ENCODE data around the gene DHRSX. TPM values are rescaled to one million over a fixed set of nuclear protein-coding genes. Genes with fewer than 3 reads are reported as not detected.

Gene DHRSX
- total RNA-seq, 1 experiment from 2014 or later = 23.9 TPM

GRCh38 chrX:2447484-2447883 lies 53.3 kb downstream of the DHRSX start:
- intact Hi-C loops (cut with micrococcal nuclease) = no loop called here
- no TSS peak for BruUV-seq (replicated peaks)
- Mint-ChIP-seq H3K9me3 (ENCODE audit: unreplicated experiment) (no peaks in the 10 kb centered on the region), H3K27me3 (ENCODE audit: insufficient read depth, unreplicated experiment) (no peaks in the 10 kb centered on the region), H3K4me1 (ENCODE audit: insufficient read depth, unreplicated experiment) (no peaks in the 10 kb centered on the region), H3K36me3 (ENCODE audit: insufficient read depth, unreplicated experiment) (no peaks in the 10 kb centered on the region), H3K27ac (ENCODE audit: low read depth, unreplicated experiment) (no peak overlapping the region), H3K4me3 (ENCODE audit: unreplicated experiment) (no peak overlapping the region)
- no peak for DNase-seq (ENCODE audit: unreplicated experiment)
- ChIA-PET POLR2A (no interaction called here), CTCF (no interaction called here)
- TF ChIP-seq, protein P1, sequence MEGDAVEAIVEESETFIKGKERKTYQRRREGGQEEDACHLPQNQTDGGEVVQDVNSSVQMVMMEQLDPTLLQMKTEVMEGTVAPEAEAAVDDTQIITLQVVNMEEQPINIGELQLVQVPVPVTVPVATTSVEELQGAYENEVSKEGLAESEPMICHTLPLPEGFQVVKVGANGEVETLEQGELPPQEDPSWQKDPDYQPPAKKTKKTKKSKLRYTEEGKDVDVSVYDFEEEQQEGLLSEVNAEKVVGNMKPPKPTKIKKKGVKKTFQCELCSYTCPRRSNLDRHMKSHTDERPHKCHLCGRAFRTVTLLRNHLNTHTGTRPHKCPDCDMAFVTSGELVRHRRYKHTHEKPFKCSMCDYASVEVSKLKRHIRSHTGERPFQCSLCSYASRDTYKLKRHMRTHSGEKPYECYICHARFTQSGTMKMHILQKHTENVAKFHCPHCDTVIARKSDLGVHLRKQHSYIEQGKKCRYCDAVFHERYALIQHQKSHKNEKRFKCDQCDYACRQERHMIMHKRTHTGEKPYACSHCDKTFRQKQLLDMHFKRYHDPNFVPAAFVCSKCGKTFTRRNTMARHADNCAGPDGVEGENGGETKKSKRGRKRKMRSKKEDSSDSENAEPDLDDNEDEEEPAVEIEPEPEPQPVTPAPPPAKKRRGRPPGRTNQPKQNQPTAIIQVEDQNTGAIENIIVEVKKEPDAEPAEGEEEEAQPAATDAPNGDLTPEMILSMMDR (IDR thresholded peaks at IDR 0.05; ENCODE audit: unreplicated experiment) = no peak

- no peaks in the 10 kb centered on the region for H3K27me3 Mint-ChIP-seq (ENCODE audit: insufficient read depth, unreplicated experiment)
Observed at GRCh38 chrX:2446815-2447214, 54.0 kb downstream of the DHRSX start.

DNA sequence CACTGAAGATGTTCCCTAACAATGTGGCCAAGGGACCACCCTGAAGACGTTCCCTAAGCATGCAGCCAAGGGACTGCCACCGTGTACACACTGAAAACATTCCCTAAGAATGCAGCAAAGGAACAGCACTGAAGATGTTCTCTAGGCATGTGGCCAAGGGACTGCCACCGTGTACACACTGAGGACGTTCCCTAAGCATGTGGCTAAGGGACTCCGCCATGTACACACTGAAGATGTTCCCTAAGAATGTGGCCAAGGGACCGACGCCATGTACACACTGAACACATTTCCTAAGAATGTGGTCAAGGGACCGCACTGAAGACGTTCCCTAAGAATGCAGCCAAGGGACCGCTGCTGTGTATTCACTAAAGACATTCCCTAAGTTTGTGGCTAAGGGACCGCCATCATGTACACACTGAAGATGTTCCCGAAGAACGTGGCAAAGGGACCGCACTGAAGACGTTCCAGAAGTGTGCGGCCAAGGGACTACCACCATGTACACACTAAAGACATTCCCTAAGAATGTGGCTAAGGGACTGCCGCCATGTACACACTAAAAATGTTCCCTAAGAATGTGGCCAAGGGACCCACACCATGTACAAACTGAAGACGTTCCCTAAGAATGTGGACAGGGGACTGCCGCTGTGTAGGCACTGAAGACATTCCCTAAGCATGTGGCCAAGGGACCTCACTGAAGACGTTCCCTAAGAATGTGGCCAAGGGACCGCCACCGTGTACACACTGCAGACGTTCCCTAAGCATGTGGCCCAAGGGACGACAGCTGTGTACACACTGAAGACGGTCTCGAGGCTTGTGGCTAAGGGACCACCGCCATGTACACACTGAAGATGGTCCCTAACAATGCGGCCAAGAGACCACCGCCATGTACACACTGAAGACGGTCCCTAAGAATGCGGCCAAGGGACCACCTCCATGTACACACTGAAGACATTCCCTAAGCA lies 54.8 kb downstream of the DHRSX start:
- H3K27ac Mint-ChIP-seq (ENCODE audit: low read depth, unreplicated experiment) = no peak overlapping the region
- H3K36me3 Mint-ChIP-seq (ENCODE audit: insufficient read depth, unreplicated experiment) = no peaks in the 10 kb centered on the region
- no peaks in the 10 kb centered on the region for H3K27me3 Mint-ChIP-seq (ENCODE audit: insufficient read depth, unreplicated experiment)
- H3K4me1 Mint-ChIP-seq (ENCODE audit: insufficient read depth, unreplicated experiment) = no peaks in the 10 kb centered on the region
- ChIA-PET POLR2A (no interaction called here), CTCF (no interaction called here)
- H3K9me3 Mint-ChIP-seq (ENCODE audit: unreplicated experiment) = no peaks in the 10 kb centered on the region
- no peak overlapping the region for H3K4me3 Mint-ChIP-seq (ENCODE audit: unreplicated experiment)
- no TSS peak for BruUV-seq (replicated peaks)
- no peak for DNase-seq (ENCODE audit: unreplicated experiment)
- intact Hi-C loops (cut with micrococcal nuclease) = no loop called here
- TF ChIP-seq, protein P1 (IDR thresholded peaks at IDR 0.05; ENCODE audit: unreplicated experiment) = no peak

More at GRCh38 chrX:2446815-2447214, 54.0 kb downstream of the DHRSX start:
- Mint-ChIP-seq H3K27ac (ENCODE audit: low read depth, unreplicated experiment) (no peak overlapping the region), H3K36me3 (ENCODE audit: insufficient read depth, unreplicated experiment) (no peaks in the 10 kb centered on the region), H3K4me1 (ENCODE audit: insufficient read depth, unreplicated experiment) (no peaks in the 10 kb centered on the region), H3K4me3 (ENCODE audit: unreplicated experiment) (no peak overlapping the region), H3K9me3 (ENCODE audit: unreplicated experiment) (no peaks in the 10 kb centered on the region)
- TF ChIP-seq, protein P1 (IDR thresholded peaks at IDR 0.05; ENCODE audit: unreplicated experiment) = no peak
- POLR2A ChIA-PET = no interaction called here
- intact Hi-C loops (cut with micrococcal nuclease) = no loop called here
- no peak for DNase-seq (ENCODE audit: unreplicated experiment)
- no TSS peak for BruUV-seq (replicated peaks)
- CTCF ChIA-PET = no interaction called here

GRCh38 chrX:2442694-2443093 lies 58.1 kb downstream of the DHRSX start:
- ChIA-PET CTCF (no interaction called here), POLR2A (no interaction called here)
- H3K36me3 Mint-ChIP-seq (ENCODE audit: insufficient read depth, unreplicated experiment) = peaks cover 4% of the 10 kb centered on the region
- TF ChIP-seq, protein P1 (IDR thresholded peaks at IDR 0.05; ENCODE audit: unreplicated experiment) = no peak
- H3K9me3 Mint-ChIP-seq (ENCODE audit: unreplicated experiment) = no peaks in the 10 kb centered on the region
- intact Hi-C loops (cut with micrococcal nuclease) = no loop called here
- BruUV-seq (replicated peaks) = no TSS peak
- H3K27ac Mint-ChIP-seq (ENCODE audit: low read depth, unreplicated experiment) = no peak overlapping the region
- no peaks in the 10 kb centered on the region for H3K27me3 Mint-ChIP-seq (ENCODE audit: insufficient read depth, unreplicated experiment)
- H3K4me1 Mint-ChIP-seq (ENCODE audit: insufficient read depth, unreplicated experiment) = no peaks in the 10 kb centered on the region
- no peak for DNase-seq (ENCODE audit: unreplicated experiment)
- no peak overlapping the region for H3K4me3 Mint-ChIP-seq (ENCODE audit: unreplicated experiment)

Measured in MCF 10A (cell line).